Stimulated activated naive CD8-positive, alpha-beta T cell treated with anti-CD3 and anti-CD28 coated beads, Interleukin-15, Interleukin-2, amounts not matched to agents 100 U/mL and 50 U/mL, for 24 hours (primary cell): ENCODE results near the gene GPATCH3.
"Not testable (repeated sequence)": the region's sequence is repeated elsewhere in the genome, so short reads cannot be mapped to it uniquely, and the experiment has no call there.

Source experiments
- ATAC-seq: fragments of 150-1000 bp; cut with Tn5 transposase; one replicate; pipeline ENCODE4 v1.10.0; 2021
- DNase-seq: peaks from one replicate; pipeline ENCODE4 v3.0.0; 2021

GPATCH3 gene, protein sequence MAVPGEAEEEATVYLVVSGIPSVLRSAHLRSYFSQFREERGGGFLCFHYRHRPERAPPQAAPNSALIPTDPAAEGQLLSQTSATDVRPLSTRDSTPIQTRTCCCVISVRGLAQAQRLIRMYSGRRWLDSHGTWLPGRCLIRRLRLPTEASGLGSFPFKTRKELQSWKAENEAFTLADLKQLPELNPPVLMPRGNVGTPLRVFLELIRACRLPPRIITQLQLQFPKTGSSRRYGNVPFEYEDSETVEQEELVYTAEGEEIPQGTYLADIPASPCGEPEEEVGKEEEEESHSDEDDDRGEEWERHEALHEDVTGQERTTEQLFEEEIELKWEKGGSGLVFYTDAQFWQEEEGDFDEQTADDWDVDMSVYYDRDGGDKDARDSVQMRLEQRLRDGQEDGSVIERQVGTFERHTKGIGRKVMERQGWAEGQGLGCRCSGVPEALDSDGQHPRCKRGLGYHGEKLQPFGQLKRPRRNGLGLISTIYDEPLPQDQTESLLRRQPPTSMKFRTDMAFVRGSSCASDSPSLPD

DNA sequence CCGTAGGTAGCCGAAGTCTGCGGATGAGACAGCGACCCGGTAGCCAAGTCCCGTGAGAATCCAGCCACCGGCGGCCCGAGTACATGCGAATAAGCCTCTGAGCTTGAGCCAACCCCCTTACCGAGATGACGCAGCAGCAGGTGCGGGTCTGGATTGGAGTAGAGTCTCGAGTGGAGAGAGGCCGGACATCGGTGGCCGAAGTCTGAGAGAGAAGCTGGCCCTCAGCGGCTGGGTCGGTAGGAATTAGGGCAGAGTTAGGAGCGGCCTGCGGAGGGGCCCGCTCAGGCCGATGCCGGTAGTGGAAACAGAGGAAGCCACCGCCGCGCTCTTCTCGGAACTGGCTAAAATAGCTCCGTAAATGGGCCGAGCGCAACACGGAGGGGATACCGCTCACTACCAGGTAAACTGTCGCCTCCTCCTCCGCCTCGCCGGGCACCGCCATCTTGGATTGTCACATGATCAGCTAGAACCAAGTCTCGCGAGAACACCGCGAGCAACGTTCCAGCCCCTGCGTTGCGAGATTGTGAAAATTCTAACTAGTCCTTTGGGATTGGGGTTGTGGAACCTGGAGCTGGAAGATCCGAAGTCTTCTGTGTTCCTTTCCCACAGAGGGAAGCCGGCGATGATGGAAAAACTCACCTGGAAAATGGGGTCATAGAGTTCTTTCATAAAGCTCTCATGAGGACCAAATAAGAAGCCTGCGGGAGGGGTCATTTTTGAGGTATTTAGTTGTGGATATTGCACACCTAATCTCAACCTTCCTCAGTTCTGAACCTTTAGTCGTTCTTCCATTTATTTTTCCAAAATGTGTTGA lies at the start of gene GPATCH3:
Gene GPATCH3, minus strand, starts transcription at position 467 of the 814 bp plus-strand sequence. Its CDS starts 25 bp downstream, at position 442.
- DNase-seq = peak; percentile 89
- peak; percentile 92 for ATAC-seq

DNA sequence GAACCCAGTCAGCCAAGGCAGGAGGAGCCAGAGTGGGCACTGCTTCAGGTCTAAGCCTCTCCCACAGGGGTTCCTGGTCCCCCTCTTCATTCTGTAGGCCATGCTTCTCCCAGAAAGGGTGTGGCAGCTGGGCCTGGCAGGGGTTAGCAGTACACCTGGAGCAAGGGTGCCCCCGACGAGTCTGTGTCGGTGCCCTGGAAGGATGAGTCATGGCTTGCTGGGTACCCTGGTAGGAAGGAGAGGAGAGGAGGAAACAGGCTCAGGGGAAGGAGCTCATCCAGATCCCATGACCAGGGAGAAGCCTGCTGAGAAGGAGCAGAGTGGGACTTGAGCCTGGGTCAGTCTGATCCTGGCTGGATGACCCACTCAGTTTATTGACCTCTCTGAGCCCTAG lies 49.7 kb upstream of the GPATCH3 start:
- no peak for DNase-seq
- ATAC-seq = no peak

DNA sequence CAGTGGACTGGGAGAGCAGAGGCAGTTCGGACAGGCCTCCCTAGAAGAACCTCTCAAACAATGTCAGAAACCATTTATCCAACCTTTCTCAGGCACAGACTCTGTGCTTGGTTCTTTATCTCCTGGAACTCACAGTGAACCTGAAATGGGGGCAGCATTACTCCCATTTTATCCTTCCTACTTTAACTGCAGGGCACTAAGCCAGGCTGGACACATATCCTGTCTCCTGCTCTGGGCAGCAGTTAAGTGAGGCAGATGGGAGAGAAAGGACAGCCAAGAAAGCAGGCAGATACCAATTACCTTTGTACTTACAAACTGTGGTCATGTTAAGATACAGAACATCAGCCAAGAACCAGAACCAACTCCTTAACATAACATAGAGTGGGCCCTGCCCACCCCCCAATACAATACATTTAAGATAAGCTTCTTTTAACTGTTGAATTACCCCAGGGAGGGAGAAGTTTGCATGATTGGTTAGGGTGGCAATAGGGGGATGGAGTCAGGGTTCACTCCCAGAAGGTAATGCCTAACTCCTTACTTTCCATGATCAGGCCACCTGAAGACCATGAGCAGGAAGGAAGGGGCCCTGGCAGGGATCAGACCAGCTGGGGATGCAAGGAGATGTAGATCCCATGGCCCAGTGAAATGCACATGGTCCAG lies 49.1 kb upstream of the GPATCH3 start:
- ATAC-seq (no peak), DNase-seq (no peak)

DNA sequence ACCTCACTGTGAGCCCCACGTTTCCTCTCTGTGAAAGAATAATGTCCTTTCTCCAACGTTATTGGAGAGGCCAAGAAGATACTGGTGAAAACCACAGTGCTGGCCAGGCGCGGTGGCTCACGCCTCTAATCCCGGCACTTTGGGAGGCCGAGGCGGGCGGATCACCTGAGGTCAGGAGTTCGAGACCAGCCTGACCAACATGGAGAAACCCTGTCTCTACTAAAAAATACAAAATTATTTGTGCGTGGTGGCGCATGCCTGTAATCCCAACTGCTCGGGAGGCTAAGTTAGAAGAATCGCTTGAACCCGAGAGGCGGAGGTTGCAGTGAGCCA lies 48.4 kb upstream of the GPATCH3 start:
- ATAC-seq, DNase-seq: not testable (repeated sequence)

DNA sequence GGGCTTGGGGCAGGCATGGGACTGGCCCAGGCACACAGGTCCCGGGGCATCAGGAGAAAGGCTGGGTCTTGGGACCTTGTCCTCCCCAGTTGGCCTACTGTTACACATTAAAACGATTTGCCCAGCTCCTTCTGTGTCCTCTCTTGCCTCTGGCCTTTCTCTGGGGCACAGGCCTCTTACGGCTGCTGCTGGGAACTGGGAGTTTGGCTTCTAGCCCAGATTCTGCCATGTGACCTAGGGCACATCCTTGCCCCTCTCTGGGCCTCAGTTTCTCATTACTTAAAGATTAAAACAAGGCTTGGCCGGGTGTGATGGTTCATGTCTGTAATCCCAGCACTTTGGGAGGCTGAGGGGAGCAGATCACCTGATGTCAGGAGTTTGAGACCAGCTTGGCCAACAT lies 46.0 kb upstream of the GPATCH3 start:
- no peak for ATAC-seq

DNA sequence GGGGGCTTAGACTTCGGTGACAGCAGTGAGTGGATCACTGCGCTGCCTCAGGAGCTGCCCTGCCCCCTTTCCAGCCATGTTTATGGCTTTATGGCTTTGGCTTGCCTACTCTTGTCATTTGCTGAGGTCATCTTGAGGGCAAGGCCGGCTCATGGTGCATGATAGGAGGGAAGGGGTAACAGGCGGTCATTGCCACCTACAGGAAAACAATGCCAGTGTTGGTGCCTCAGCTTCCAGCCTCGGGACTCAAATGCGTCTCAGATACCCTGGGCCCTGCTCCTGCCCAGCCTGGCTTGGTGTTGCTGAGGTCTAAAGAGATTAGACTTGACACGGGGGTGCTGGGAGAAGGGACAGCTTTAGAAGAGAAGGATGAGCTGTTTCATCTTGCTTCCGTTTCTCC lies 45.5 kb upstream of the GPATCH3 start:
- DNase-seq (no peak), ATAC-seq (no peak)

More for the DNA sequence above, 46.0 kb upstream of the GPATCH3 start:
- DNase-seq = no peak

DNA sequence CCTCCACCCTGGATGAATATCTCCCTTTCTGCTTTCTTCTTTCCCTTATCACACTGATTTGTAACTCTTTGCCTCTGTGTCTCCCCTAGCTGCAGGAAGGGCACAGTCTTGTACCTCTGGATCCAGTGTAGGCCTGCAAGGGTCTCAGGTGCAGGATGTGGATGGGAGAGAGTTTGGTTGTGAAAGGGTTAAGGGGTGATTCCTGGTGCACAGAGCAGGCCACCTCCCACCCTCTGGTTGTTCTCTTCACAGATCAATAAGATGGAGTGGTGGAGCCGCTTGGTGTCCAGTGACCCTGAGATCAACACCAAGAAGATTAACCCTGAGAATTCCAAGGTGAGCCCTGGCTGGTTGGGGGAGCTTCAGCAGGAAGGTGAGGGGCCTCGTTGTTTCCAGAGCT lies 44.9 kb upstream of the GPATCH3 start:
- no peak for ATAC-seq
- no peak for DNase-seq

DNA sequence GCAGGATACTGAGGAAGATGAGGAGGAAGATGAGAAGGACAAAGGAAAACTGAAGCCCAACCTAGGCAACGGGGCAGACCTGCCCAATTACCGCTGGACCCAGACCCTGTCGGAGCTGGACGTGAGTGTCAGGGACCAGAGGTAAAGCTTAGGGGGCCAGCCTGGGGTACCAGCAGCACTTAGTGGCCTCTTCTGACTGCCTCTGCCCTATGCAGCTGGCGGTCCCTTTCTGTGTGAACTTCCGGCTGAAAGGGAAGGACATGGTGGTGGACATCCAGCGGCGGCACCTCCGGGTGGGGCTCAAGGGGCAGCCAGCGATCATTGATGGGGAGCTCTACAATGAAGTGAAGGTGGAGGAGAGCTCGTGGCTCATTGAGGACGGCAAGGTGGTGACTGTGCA lies 42.4 kb upstream of the GPATCH3 start:
- ATAC-seq (no peak), DNase-seq (no peak)

DNA sequence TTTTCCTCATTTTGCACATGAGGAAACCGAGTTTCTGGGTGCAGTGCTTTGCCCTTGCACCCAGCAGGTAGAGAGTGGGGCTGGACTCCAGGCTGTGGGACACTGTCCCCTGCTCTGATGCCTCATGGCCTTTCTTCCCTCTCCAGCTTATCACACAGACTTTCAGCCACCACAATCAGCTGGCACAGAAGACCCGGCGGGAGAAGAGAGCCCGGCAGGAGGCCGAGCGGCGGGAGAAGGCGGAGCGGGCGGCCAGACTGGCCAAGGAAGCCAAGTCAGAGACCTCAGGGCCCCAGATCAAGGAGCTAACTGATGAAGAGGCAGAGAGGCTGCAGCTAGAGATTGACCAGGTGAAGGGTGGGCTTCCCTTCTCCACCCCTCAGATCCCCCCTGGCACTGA lies 41.0 kb upstream of the GPATCH3 start:
- ATAC-seq = no peak
- no peak for DNase-seq

DNA sequence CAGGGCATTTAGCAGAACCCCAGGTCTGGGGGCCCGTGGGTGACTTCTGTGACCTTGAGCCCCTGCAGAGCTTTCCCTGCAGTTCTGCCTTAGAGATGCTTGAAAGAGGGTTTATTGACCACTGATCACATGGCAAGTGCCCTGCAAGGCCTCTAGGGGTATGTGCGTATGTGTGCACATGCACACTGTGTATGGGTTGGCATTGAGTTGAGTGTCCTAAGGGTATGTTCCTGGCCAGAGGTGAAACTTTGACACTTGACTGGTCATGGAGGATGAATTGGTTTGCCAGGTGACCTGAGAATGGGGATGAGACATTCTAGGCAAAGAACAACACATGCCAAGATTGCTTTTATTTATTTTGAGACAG lies 38.4 kb upstream of the GPATCH3 start:
- DNase-seq = no peak
- no peak for ATAC-seq

DNA sequence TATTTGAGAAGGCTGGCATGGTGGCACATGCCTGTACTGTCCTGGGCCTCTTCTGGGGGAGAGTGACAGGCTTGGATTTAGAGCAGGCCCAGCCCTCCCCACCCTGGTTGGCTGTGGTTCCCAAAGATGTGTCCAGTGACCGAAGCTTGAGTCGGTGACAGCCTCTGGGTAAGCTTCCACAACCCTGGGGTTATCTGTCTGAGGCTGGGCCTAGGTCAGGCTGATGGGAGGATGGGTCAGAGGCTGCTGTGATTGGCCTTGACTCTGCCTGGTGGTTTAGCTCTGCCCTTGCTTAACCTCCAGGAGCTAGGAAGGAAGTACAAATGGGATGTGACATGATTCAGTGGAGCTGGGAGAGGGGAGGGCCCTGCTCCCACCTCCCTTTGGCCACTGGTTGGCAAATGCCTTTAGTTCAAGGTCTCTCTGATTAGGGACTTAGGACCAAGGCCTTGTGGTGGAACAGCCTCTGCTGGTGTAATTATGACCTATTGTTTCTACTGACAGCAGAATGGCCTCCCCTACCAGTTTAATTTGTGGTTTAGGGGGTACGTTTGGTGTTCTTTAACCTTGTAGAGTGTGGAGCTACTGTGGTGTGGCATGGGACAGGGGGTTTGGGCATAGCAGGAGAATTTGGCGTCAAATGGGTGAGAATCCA lies 37.9 kb upstream of the GPATCH3 start:
- peak; percentile 32 for ATAC-seq
- no peak for DNase-seq

DNA sequence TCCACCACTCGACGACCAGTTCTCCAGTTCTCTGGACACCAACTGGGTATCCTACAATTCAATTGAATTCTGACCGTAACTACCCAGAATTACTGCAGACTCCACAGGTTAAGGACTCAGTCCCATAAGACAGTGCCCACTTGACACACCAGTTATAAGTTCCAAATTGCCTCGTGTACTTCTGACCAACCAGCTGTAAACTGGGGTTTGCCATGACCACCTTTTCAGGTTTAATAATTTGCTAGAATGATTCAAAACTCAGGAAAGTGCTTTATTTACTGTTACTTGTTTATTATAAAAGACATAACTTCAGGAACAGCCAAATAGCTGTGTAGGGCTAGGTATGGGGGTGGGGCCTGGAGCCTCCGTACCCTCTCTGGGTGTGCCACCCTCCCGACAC lies 36.6 kb upstream of the GPATCH3 start:
- no peak for DNase-seq

DNA sequence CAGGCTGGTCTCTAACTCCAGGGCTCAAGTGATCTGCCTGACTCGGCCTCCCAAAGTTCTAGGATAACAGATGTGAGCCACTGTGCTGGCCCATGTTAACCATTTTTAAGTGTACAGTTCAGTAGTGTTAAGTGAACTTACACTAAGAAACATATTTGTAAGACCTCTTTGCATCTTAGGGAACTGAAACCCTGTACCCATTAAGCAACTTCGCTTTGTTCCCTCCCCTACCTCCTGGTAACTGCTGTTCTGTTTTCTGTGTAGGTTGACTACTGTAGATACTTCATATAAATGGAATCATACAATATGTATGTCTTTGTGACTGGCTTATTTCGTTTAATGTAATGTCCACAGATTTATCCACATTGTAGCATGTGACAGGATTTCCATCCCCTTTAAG lies 32.3 kb upstream of the GPATCH3 start:
- ATAC-seq (no peak), DNase-seq (no peak)

More for the DNA sequence above, 36.6 kb upstream of the GPATCH3 start:
- no peak for ATAC-seq

DNA sequence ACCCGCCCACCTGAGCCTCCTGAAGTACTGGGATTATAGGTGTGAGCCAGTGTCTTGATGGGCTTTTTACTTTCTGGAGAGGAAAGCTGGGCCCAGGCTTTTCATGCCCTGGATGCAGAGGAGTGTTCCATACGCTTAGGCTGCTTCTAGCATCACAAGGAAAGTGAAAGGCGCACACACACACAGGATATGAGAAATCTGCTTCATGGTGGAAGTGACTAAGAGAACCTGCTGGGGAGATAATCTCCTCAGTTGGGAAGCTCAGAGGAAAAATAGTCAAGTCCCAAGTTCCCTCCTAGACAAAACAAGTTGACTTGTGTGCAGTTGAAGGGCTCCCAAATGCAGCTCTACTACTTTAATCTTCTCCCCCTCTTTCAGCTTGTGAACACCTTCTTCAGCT lies 23.4 kb upstream of the GPATCH3 start:
- ATAC-seq (no peak), DNase-seq (no peak)

DNA sequence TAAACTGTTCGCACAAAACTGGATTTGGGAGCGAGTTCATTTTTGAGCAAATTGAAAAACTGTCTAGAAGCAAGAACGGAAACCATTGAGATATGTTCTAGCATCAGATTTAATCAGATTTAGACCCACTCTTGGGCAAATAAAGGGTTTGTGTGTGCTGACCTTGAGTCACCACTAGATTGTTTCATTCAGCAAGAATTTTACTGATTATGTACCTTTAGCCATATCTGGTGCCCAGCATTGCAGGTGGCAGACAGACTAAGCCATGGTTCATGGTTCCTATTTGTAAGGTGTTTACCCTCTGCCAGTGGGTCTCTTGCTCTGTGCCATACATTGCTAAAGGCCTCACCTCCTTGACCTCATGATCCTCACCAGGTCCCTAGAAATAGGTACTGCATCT lies 22.6 kb upstream of the GPATCH3 start:
- ATAC-seq (no peak), DNase-seq (no peak)

DNA sequence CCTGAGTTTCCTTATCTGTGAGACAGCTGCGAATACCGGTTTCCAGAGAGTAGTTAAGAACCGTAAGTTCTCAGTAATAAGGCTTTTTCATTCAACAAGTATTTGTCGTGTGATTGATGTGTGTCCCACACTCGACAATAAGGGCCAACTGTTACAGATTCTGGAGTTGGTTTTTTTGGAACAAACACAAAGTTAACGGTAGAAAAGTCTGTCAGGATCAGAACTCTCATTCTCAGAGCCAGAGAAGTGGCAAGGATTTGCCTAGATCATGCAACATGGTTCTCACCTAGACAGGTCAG lies 22.1 kb upstream of the GPATCH3 start:
- DNase-seq (no peak), ATAC-seq (no peak)

DNA sequence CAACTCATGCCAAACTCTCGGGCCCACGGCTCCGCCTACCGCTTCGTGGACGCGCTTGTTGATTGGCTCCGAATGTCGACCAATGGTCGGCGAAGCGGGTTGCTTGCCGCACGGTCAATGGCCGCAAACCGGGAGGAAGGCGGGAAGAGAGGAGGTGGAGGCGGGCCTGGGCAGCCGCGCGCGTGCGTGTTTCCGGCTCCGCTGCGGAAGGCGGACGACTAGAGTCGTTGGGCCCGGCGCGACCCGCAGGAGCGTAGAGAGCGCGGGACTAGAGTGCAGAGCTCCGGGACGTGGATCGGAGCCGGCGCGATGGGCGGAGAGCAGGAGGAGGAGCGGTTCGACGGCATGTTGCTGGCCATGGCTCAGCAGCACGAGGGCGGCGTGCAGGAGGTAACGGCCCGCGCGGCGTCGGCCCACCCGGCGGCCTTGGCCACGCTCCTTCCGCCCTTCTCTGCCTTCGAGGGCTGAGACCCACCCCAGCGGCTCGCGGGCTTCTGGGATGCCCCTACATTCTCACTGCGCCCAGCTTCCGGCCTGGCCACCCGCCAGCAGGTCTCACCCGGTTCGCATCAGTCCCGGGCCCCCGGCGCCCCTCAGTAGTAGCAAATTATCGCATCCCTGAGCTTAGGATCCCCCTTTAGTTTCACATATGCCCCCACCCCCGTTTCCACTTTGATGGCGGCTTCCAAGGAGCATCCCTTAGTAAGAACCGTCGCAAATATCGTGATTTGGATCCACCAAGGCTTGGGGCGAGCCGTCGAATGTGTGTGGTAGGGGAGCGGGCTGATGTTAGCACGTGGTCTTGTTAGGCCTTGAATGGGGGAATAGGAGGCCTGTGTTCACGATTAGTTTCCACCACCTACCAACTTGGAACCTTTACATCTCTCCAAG lies 21.5 kb upstream of the GPATCH3 start, which contains the start of gene NUDC:
Gene NUDC, plus strand, starts transcription at position 204 of the 891 bp plus-strand sequence. Its CDS starts 106 bp downstream, at position 310.
- DNase-seq = peak; percentile 96
- ATAC-seq = peak; percentile 95

DNA sequence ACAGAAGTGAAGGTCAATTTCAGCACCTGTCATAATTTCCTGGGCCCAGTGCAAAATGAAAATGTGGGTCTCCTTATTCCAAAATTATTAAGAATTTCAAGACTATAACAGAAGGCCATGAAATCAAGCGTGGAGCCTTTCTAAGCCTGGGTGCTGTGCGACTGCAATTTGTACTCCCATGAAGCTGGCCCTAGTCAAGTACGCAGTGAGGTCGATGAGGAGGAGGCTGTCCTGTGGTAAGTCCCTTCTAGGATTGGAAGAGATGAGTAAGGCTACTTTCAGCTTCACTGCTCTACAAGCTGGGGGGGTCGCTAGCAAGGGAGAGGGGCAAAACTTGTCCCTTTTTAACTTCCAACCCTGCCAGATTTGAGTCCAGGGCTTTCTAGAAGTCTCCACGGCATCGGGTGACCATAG lies 20.9 kb upstream of the GPATCH3 start:
- DNase-seq (no peak), ATAC-seq (peak; percentile 71)

DNA sequence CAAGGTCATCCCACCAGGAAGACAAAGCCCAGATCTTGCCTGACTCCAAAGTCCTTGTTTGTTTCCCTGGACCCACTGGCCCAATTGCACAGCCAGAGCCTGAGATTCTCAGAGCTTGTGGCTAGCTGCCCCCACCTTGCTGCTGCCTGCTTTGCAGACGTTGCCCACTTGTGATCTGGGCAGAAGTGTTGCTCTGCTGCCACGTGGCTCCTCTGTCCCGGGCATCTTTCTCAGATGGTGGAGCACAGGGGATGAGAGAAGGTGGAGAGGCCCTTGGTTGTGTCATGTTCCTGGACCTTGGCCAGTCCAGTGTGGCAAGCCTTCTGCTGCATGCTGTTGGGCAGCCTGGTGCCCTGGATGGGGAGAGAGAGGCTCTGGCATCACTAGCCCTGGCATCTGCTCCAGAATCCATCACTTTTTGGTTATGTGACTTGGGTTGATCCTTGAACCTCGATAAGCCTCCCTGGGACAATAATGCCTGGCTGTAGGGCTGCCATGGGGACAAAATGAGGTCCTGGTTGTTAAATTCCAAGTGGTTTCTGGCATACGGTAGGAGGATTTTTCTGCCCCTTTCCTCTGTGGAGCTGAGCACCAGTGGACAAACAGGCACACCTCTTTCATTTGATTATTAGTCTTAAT lies 15.1 kb upstream of the GPATCH3 start:
- ATAC-seq (no peak), DNase-seq (no peak)

DNA sequence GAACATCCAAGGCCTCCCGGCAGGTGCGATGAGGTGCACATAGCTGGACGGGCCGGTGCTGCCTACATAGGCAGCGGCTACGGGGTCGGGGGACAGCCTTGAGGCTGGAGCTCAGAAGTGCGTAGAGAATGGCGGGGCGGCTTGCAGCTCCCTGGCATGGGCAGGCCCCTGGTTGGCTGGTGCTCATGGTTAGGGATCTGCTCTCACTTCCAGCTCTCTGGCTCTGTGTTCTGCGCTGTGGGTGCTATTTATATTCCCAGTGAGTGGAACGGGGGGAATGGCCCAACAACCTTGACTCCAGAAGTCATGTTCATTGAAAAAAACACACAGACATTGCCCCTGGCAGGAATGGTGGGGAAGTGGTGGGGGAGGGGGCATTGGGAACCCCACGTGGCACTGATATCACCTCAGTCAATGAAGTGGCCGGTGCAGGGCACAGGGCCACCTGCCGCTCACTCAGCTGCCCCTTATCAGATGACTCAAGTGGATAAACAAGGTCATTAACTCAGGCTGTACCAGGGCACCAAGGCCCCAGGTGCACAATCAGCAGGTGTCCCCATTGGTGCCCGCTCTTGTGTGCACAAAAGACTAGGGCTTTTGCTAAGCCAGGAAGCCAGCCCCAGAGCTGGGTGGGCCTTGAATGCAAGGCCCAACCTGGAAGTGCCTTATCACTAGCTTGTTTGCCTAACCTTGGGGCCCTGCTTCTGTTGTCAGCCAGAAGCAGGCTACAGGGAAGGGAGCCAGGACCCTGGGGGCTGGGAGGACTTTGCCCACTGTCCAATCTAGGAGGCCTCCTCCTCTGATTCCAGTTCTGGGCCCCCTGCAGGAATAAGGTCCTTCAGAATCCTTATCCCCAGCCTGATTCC lies 13.7 kb upstream of the GPATCH3 start, which contains the start of gene NR0B2:
Gene NR0B2, minus strand, starts transcription at position 222 of the 866 bp plus-strand sequence. Its CDS starts 35 bp downstream, at position 187.
- DNase-seq = no peak
- ATAC-seq = no peak
